Gastrocnemius medialis (tissue), 4 donors: ENCODE data around the gene ZP3.
"Not testable (repeated sequence)": the region's sequence is repeated elsewhere in the genome, so short reads cannot be mapped to it uniquely, and the experiment has no call there.

ENCODE experiments used
- POLR2A ChIP-seq, 2 donors: fragments of 450-650 bp; IDR thresholded peaks; one replicate each; pipeline ENCODE4 v1.6.1; 2017; ENCODE audit warnings: antibody characterized with exemption in 2 of 2, mild to moderate bottlenecking in 2 of 2, moderate library complexity in 2 of 2
- TF ChIP-seq, protein P1 (sequence below), 5 experiments: fragments of 450-650 bp in 3 of 5; fragments of 200-600 bp in 2 of 5; sonication (generic) in 2 of 5; IDR thresholded peaks in 4 of 5; conservative IDR thresholded peaks in 1 of 5; 1 replicate in 4 of 5; 2 replicates in 1 of 5; pipeline ENCODE4 v1.5.1; 2016 to 2019; ENCODE audit warnings: antibody characterized with exemption in 5 of 5, mild to moderate bottlenecking in 3 of 5, moderate library complexity in 3 of 5

- TF ChIP-seq, protein P1, sequence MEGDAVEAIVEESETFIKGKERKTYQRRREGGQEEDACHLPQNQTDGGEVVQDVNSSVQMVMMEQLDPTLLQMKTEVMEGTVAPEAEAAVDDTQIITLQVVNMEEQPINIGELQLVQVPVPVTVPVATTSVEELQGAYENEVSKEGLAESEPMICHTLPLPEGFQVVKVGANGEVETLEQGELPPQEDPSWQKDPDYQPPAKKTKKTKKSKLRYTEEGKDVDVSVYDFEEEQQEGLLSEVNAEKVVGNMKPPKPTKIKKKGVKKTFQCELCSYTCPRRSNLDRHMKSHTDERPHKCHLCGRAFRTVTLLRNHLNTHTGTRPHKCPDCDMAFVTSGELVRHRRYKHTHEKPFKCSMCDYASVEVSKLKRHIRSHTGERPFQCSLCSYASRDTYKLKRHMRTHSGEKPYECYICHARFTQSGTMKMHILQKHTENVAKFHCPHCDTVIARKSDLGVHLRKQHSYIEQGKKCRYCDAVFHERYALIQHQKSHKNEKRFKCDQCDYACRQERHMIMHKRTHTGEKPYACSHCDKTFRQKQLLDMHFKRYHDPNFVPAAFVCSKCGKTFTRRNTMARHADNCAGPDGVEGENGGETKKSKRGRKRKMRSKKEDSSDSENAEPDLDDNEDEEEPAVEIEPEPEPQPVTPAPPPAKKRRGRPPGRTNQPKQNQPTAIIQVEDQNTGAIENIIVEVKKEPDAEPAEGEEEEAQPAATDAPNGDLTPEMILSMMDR (IDR thresholded peaks at IDR 0.05 in 4 of 5, conservative IDR thresholded peaks at IDR 0.05 in 1 of 5): not testable (repeated sequence)
- TF ChIP-seq POLR2A (IDR thresholded peaks at IDR 0.05): not testable (repeated sequence)
These were observed 46.9 kb downstream of the ZP3 start for GRCh38 chr7:76471556-76472221.
